Testis (tissue), 3 donors: ENCODE results near the gene SH3RF2. TPM values are rescaled to one million over a fixed set of nuclear protein-coding genes. Genes with fewer than 3 reads are reported as not detected.

ENCODE experiments used
- DNase-seq: peaks from one replicate; pipeline ENCODE4 v3.0.0-alpha.2; 2019
- H3K27ac ChIP-seq, 2 donors: fragments of 200-600 bp; sonication (generic); one replicate each; pipeline ENCODE4 v1.5.1; 2019
- H3K27me3 ChIP-seq: fragments of 200-600 bp; sonication (generic); one replicate; pipeline ENCODE4 v1.5.1; 2019
- H3K36me3 ChIP-seq: fragments of 200-600 bp; sonication (generic); one replicate; pipeline ENCODE4 v1.5.1; 2017; ENCODE audit warnings: low read depth; ENCODE audit errors: missing control alignments
- H3K4me1 ChIP-seq: fragments of 200-600 bp; sonication (generic); one replicate; pipeline ENCODE4 v1.5.1; 2019
- H3K4me3 ChIP-seq, 2 donors: fragments of 200-600 bp; sonication (generic); one replicate each; pipeline ENCODE4 v1.5.1; 2017 to 2019
- H3K9me3 ChIP-seq: fragments of 200-600 bp; sonication (generic); one replicate; pipeline ENCODE4 v1.5.1; 2017
- POLR2A ChIP-seq: fragments of 450-650 bp; IDR thresholded peaks from one replicate; pipeline ENCODE4 v1.6.1; 2017; ENCODE audit warnings: antibody characterized with exemption, mild to moderate bottlenecking, moderate library complexity
- WGBS, 2 donors: methylation state at CpG; one replicate each; pipeline ENCODE4 v1.1.5; 2018; 5-methylcytosine and 5-hydroxymethylcytosine counted together
- intact Hi-C: fragments of 100-400 bp; cut with DNase I; formaldehyde crosslinking; loops from one replicate; pipeline ENCODE4 v1.15.1; 2023; ENCODE audit warnings: low total_unique reads
- polyA plus RNA-seq: library from polyadenylated mRNA; stranded (reverse); fragments of 350-450 nt; fragmentation: Illumina TruSeq; extraction: RNeasy Lipid Tissue Mini Kit (QIAGEN cat#74804); gene quantifications from one replicate; pipeline ENCODE4 v1.2.3, GENCODE V29; 2014; ENCODE audit warnings: low read depth, low replicate concordance; ENCODE audit not compliant: insufficient read depth
- total RNA-seq, 2 donors: library from RNA; depleted of rRNA; stranded (reverse); fragments of >200 nt; gene quantifications; one replicate each; pipeline ENCODE4 v1.2.3, GENCODE V29; 2016
- TF ChIP-seq, protein P1 (sequence below), 3 experiments: fragments of 450-650 bp in 2 of 3; fragments of 200-600 bp in 1 of 3; sonication (generic) in 1 of 3; IDR thresholded peaks; one replicate each; pipeline ENCODE4 v1.5.1; 2016 to 2019; ENCODE audit warnings: antibody characterized with exemption in 3 of 3, mild to moderate bottlenecking in 2 of 3, moderate library complexity in 1 of 3

The SH3RF2 gene
- total and polyA plus RNA-seq, 3 donors from 2014 or later, result 127 to 416 (median 378) TPM

DNA sequence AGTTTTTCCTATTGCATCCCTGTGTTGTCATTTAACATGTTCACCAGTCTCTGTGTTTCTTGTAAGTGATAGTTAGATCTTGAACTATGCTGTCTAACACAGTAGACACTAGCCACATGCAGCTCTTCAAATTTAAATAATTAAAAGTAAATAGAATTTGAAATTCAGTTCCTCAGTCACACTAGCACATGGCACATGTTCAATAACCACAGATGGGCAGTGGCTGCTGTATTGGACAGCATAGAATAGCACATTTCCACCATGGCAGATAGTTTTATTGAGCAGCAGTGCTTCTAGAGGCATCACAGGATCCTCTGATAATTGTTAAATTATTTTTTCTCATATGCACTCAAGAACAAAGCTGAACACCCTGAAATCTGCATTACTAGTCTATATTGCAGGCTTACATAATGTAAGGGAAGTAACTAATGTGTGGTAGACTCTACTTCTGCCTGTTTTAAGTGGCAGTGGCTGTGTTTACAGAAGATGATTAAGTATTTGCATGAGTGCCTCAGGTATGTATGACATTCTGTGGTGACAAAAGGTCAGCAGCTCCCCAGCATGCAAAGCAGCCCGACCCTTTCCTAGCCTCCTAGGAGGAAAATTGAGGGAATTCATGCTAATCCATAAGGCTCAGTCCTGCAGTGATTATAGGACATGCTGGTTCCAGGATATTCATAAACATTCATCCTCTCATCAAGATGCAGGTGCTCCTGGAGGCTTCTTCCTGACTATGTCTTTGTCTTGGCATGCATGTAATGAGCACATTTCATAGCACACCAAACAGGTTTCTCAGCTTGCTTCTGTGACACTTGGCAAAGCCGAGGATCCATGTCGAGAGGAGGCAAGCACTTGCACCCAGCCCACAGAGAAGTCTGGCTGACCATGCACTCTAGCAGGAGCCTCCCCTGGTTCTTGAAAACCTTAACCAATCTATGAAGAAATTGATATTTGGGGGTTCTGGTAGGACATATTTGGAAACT is 45.5 kb downstream of the SH3RF2 start:
- 75 to 88% methylated on average over 3 of the region's 3 CpGs for WGBS, 2 donors

DNA sequence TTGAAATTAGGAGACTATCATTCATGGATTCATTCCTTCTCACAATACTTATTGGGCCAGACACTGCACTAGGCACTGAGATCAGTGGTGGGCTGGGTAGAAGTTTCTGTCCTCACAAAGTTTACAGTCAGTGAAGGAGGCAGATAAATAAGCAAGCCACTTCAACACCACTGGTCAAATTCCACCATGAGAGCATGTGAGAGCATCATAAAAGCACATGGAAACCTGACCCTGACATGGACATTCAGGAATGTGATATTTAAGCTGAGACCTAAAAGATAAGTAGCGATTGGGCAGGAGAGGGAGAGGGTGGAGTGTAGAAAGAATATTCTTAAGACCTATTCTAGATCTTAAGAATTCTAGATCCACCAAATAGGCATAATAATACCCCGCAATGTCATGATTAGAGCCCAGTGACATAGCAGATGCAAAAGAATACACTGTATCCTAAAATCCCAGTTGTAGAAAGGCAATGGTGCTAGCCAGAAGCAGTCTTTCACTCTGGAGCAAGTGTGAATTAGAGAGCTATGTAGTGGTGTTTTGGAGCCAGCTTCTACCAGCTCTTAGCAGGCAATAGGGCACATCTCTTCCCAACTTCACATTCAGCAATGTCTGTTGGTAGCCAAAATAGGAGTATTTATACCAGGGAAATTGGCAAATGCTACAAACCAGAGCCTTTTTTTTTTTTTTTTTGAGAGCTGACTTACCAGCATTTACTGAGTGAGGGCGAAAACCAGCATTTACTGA is 46.4 kb downstream of the SH3RF2 start:
- Histone ChIP-seq H3K4me3 (no peak overlapping the region), H3K27ac (no peak overlapping the region), H3K9me3 (no peaks in the 10 kb centered on the region), H3K27me3 (no peaks in the 10 kb centered on the region), H3K36me3 (no peaks in the 10 kb centered on the region), H3K4me1 (no peaks in the 10 kb centered on the region)
- intact Hi-C loops, result no loop called here
- no peak for DNase-seq
- WGBS, 2 donors, result 39 to 76% methylated on average over 3 of the region's 3 CpGs
- TF ChIP-seq, protein P1, sequence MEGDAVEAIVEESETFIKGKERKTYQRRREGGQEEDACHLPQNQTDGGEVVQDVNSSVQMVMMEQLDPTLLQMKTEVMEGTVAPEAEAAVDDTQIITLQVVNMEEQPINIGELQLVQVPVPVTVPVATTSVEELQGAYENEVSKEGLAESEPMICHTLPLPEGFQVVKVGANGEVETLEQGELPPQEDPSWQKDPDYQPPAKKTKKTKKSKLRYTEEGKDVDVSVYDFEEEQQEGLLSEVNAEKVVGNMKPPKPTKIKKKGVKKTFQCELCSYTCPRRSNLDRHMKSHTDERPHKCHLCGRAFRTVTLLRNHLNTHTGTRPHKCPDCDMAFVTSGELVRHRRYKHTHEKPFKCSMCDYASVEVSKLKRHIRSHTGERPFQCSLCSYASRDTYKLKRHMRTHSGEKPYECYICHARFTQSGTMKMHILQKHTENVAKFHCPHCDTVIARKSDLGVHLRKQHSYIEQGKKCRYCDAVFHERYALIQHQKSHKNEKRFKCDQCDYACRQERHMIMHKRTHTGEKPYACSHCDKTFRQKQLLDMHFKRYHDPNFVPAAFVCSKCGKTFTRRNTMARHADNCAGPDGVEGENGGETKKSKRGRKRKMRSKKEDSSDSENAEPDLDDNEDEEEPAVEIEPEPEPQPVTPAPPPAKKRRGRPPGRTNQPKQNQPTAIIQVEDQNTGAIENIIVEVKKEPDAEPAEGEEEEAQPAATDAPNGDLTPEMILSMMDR (IDR thresholded peaks at IDR 0.05), result no peak
- no peak for TF ChIP-seq POLR2A

More for the DNA sequence above, 45.5 kb downstream of the SH3RF2 start:
- Histone ChIP-seq H3K4me3 (no peak overlapping the region), H3K4me1 (peaks cover under 1% of the 10 kb centered on the region), H3K9me3 (no peaks in the 10 kb centered on the region), H3K36me3 (no peaks in the 10 kb centered on the region), H3K27me3 (no peaks in the 10 kb centered on the region), H3K27ac (no peak overlapping the region)
- intact Hi-C loops, result no loop called here
- DNase-seq, result no peak
- TF ChIP-seq, protein P1 (IDR thresholded peaks at IDR 0.05), result no peak
- TF ChIP-seq POLR2A, result no peak

DNA sequence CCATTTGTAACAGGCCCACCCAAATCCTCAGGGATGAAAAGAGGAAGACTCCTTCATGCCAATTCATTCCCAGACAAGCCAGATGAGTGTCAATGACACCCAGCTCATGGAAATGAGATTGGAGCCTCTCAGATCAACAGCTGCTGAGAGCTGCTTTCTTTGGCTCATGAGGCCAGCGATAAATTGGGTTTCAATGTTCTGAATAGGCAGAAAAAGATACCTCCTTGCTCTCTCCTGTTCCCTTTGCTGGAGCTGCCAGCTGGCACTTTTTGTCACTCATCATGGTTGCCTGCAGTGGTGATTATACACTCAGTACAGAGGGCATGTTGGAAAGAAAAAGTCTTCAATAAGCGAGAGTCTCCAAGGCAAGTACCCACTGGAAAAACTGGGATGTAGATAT is 47.1 kb downstream of the SH3RF2 start:
- Histone ChIP-seq H3K4me3 (no peak overlapping the region), H3K4me1 (no peaks in the 10 kb centered on the region), H3K36me3 (no peaks in the 10 kb centered on the region), H3K27me3 (no peaks in the 10 kb centered on the region), H3K27ac (no peak overlapping the region), H3K9me3 (no peaks in the 10 kb centered on the region)
- no peak for DNase-seq
- no peak for TF ChIP-seq POLR2A
- TF ChIP-seq, protein P1 (IDR thresholded peaks at IDR 0.05), result no peak
- 82 to 87% methylated on average over 2 of the region's 2 CpGs for WGBS, 2 donors
- intact Hi-C loops, result no loop called here

DNA sequence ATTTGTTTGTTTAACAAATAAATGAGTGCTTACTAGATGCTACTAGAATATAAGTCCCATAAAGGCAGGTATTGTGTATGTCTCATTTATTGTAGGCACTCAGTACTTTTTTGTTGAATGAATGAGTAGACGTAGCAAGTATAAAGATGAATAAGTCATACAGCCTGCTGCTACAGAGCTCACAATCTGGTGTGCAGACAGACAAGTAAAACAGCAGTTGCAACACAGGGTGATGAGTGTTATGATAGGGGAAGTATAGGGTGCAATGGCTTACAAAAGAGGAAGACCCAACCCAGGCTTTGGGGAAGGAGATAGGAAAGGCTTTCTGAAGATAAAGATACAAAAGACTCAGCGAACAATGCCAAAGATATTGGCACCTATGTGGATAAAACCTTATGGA is 47.7 kb downstream of the SH3RF2 start:
- Histone ChIP-seq H3K27ac (no peak overlapping the region), H3K27me3 (no peaks in the 10 kb centered on the region), H3K4me1 (no peaks in the 10 kb centered on the region), H3K9me3 (no peaks in the 10 kb centered on the region), H3K36me3 (no peaks in the 10 kb centered on the region), H3K4me3 (no peak overlapping the region)
- no peak for DNase-seq
- TF ChIP-seq POLR2A, result no peak
- TF ChIP-seq, protein P1 (IDR thresholded peaks at IDR 0.05), result no peak
- intact Hi-C loops, result no loop called here
- WGBS, 2 donors, result 77 to 79% methylated on average over 2 of the region's 2 CpGs
